Measurements from ENCODE around the gene PRLR.
"Not testable (repeated sequence)": the region's sequence is repeated elsewhere in the genome, so short reads cannot be mapped to it uniquely, and the experiment has no call there.

The PRLR gene

DNA sequence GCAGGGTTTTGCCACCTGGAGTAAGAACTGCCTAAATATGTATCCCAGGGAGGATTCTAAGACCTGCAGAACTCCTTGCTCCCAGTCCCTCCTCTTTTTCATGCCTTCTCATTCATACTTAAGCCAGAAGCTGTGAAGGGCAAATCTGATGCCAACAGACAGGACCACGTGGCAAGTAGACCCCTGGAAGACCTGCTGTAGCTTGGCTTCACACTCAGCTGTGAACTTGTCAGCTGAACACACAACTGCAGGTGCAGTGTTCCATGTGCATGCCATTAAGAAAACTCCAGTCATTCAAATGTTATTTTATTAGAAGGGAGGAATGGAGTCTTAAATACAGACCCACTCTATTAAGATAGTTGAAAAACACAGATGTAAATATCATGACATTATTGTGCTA is 103.3 kb downstream of the PRLR start:
- DNase-seq (ENCODE audit: low read depth), result no peak

DNA sequence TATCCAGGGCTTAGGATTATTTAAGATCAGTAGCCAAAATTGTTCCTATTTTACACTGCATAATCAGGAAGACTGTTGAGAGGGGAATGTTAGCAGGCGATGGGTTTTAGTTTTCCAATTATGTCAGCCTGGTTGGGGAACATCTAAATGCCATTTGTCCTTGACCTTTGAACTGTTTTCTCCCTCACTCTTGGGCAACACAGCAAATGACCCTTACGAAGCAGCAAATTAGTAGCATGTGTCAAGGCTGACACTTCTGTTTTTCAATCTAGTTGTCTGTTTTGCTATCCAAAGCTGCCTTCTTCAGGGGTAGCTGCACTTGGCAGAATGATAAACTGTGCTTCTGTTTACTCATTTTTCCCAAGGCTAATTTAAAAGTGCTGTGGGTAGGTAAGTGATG is 104.5 kb downstream of the PRLR start:
- no peak for DNase-seq (ENCODE audit: low read depth)

- DNase-seq (ENCODE audit: low read depth), result no peak
Measured at GRCh38 chr5:35124932-35125331, 105.4 kb downstream of the PRLR start.

GRCh38 chr5:35122819-35123218 is 107.5 kb downstream of the PRLR start:
- DNase-seq (ENCODE audit: low read depth), result no peak

DNA sequence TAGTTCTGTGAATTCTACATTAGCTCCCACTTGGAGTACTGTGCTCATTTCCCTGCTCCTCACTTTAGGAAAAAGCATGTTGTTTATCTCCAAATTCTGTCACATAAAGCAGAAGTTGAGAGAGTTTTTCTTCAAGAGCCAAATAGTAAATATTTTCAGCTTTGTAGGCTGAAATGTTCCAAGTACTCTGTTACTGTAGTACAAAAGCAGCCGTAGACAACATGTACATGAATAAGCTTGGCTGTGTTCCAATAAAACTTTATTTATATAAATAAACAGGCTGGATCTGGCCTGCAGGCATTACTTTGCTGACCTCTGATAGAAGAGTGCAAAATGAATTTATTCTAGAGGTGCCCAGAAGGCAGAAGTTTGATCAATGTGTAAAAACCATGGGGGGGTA is 109.6 kb downstream of the PRLR start:
- DNase-seq (ENCODE audit: low read depth), result no peak

DNA sequence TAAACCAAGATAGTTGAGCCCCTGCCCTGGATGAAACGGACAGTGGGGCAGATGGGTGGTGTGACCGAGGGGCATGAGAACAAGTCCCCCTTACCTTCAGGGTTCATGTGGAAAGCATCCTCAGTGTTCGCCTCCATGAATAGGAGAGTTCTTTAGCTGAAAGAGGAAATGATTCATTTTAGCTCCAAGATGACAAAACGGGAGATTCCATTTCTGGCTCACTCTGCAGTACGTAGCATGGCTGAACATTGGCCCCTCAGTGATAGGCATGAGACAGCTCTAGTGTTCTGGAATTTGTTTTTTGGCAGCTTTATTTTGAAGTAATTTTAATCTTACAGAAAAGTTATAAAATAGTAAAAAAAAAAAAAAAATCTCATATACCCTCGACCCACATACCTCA is 112.3 kb downstream of the PRLR start:
- DNase-seq (ENCODE audit: low read depth), result no peak

DNA sequence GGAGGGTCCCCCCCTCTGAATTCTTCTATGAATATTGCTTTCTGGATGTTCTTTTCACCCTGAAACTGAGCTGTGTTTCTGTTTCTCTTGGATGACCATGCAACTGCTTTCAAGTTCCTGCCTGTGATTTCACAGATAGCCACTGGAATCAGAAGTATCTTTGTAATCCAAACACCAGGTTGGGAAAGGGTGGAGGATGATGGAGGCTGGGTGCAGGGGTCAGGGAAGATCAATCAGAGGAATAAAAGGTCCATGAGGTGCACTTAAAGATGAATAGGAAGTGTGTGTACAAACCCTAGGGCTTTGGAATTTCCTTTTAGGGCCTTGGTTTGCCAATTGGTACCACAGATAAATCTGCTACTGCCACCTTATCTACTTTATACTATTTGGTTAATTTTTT is 114.4 kb downstream of the PRLR start:
- no peak for DNase-seq (ENCODE audit: low read depth)

- DNase-seq (ENCODE audit: low read depth), result no peak
Measured at GRCh38 chr5:35114698-35115097, 115.6 kb downstream of the PRLR start.

DNA sequence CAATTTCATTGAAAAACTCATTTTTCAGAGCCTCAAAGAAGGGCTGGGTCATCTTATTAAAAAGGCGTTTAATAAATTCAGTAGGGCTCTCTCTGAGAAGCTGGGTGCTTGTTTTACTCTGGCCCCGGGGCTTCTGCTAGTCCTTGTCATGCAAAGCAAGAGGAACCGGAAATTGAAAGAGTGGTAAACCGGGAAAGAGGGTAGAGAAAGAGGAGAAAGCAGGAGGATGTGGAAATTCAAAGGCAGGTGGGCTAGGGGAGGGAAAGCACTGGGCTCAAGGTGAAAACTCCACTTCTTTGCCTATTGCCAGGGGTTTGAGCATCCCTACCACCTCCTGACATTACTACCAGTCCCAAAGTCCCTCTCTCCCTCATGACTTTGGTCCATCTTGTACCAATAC is 118.0 kb downstream of the PRLR start:
- no peak for DNase-seq (ENCODE audit: low read depth)

GRCh38 chr5:35104550-35104949 is 125.7 kb downstream of the PRLR start:
- DNase-seq (ENCODE audit: low read depth), result not testable (repeated sequence)

DNA sequence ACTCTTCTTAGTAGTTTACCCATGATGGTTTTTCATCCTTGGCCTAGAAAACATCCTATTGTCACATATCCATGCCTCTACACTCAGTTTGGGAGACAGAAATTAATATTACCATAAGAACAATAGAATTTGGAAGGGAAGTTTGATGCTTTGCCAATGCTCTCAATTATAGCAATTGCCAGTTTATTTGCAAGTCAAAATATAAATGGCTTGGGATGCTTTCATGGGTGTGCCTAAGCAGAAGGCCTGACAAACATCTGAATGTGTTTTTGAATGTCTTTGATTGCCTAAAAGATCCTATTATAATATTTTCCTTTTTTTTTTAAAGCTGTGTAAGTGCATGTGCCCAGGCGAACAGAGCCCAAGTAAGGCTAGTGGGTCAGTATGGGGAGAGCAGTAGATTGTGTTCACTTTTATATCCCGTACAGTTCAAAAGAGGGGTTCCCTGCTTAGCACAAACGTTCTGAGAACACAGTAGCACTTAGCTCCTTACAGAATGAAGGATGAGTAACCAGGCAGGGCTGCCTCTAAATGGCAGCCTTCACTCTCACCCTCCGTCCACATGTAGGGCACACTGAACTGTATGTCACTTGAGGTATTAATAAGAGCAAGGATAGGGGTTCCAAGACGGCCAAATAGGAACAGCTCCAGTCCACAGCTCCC is 126.5 kb downstream of the PRLR start:
- DNase-seq (ENCODE audit: low read depth), result no peak

DNA sequence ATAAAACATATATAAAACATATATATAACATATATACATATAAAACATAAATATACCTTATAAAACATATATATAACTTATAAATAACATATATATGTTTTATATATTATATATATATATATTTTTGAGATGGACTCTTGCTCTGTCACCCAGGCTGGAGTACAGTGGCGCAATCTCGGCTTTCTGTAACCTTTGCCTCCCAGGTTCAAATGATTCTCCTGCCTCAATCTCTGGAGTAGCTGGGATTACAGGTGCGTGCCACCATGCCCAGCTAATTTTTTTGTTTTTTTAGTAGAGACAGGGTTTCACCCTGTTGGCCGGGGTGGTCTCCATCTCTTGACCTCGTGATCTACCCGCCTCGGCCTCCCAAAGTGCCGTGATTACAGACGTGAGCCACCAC is 128.6 kb downstream of the PRLR start:
- not testable (repeated sequence) for DNase-seq (ENCODE audit: low read depth)

DNA sequence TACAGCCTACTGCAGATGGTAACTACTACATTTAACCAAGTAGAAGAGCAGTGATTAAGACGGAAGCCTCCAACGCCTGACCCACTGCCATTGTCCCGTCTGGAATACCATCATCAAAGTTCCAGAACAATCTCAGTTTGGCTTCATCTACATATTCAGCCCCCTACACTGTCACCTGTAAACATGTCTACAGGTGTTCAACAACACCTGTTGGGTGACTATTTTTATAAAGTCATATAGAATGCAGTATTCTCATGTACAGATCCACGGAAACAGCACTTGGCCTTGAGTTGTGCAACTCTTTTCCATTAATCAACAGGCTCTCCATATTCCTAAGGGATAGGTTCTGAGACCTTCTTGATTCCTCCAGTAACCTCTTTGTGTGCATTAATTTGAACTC is 129.3 kb downstream of the PRLR start:
- no peak for DNase-seq (ENCODE audit: low read depth)

- DNase-seq (ENCODE audit: low read depth), result no peak
Measured at GRCh38 chr5:35098214-35098613, 132.1 kb downstream of the PRLR start.

- DNase-seq (ENCODE audit: low read depth), result no peak
Measured at GRCh38 chr5:35096932-35097331, 133.4 kb downstream of the PRLR start.

GRCh38 chr5:35096216-35096615 is 134.1 kb downstream of the PRLR start:
- no peak for DNase-seq (ENCODE audit: low read depth)

- no peak for DNase-seq (ENCODE audit: low read depth)
Measured at GRCh38 chr5:35095366-35095765, 134.9 kb downstream of the PRLR start.

GRCh38 chr5:35094948-35095347 is 135.3 kb downstream of the PRLR start:
- DNase-seq (ENCODE audit: low read depth), result no peak

- DNase-seq (ENCODE audit: low read depth), result no peak
Measured at GRCh38 chr5:35092703-35093102, 137.6 kb downstream of the PRLR start.

DNA sequence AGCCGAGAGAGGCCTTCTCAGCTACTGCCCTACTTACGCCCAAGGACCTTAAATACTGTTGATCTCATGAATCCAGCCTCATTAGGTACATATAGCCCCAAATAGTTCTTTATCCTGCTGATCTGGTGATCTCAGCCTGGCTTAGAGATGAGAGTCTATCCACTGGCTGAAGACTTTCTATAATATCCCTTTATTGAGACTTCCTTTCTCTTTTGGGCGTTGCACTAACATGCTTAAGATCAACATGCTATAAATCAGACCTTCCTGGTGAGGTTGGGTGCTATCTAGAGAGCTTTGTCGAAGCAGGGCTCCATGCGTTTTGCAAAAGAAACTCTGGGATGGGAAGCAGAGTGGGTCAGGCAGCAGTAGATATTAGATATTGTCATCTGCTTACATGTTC is 138.6 kb downstream of the PRLR start:
- no peak for DNase-seq (ENCODE audit: low read depth)

DNA sequence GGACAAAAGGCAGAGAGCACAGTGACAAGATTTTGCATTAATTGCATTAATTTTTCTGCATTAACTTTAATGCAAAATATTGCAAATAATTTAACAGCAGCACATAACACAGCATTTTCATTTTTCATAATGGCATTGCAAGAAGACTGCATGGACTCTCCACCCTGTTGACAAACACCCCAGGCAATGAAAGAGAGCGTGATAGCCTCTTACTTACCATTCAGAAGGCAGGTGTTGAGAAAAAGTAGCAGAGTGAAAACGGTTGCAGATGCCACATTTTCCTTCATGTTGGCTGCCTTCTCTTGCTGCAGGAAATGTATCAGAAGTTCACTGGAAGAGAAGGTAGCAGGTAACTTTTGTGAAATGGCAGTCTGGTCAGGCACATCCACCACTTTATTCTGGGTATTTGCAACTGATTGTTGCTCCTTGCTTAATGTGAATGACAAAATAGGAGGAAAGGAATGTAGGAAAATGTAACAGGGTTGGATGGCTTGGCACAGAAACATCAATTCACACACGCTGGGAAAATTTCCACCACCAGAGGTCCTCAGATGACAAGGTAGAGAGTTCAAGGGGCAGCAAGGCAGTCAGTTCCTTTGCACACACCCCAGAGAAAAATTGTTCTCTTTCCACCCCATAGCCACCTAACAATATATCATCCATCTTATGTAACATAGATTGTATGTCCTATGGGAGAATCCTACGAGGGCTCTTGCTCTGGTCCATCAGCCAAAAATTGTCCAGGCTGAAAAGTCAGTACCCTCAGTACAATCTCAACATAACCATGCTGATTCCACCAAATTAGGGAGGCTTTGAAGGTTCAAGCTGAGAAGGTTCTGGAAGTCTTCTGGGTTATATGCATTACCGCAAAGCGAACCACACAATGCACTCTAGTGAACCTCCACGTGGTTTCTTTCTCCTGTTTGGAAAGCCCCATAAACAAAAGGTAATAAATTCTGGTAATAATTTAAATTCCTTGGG is 140.7 kb downstream of the PRLR start:
- peak; percentile 9 for DNase-seq (ENCODE audit: low read depth)

DNA sequence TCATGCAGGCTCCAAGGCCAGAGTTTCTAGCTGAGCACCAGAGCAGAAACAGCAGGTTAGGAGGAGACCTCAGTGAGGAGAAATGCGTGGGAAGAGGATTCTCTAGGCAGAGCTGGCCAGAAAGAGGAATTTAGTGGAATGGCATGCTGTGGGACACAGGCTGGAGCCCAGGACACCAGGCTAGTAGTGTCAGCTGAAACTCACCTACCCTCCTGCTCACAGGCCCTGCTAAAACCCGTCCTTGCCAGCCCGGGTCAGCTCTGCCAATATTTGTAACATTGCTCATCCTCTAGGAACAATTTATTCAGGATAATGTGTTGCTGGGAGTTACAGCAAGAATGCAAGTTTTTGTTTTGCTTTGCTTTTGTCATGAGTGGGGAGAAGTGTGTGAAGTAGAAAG is 142.3 kb downstream of the PRLR start:
- DNase-seq (ENCODE audit: low read depth), result no peak

DNA sequence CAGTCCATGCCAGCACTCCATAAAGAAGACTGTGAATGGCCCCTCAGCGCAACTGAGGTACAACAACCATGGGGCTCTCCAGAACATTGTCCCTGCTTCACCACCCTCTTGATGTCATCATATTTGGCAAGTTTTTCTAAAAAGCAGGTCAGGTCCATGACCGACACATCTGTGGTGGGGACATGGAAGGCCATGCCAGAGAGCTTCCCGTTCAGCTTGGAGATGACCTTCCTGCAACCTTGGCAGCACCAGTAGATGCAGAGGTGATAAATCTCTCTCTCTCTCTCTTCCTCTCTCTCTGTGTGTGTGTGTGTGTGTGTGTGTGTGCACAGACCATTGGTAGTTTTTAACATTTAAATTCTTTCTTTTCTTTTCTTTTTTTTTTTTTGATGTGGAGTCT is 147.1 kb downstream of the PRLR start:
- DNase-seq (ENCODE audit: low read depth), result no peak

DNA sequence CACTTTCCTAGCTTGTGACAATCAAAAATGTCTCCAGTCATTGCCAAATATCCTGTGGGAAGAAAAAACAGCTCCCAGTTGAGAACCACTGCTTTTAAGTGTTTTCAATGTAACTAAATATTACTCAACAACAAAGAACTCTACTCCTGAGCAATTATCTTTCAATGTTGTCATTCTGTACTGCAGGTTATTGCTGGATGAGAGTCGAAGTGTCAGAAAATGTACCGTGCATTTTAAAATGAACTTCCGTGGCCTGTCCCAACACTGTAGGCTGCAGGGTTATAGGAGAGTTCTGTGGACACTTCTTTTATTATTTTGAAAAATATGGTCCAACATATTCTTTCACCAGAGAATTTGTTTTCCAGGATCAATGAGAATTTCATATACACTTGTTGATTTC is 147.8 kb downstream of the PRLR start:
- DNase-seq (ENCODE audit: low read depth), result no peak

Data from T-helper 22 cell (primary cell).